Activated CD8-positive, alpha-beta T cell treated with anti-CD3 and anti-CD28 coated beads for 36 hours (primary cell): Measurements from ENCODE around the gene TMEM134. TPM values are rescaled to one million over a fixed set of nuclear protein-coding genes. Genes with fewer than 3 reads are reported as not detected.

Experiments
- ATAC-seq: fragments of 200-7000 bp; cut with Tn5 transposase; one replicate; pipeline ENCODE4 v1.10.0; 2021; ENCODE audit warnings: mild to moderate bottlenecking, moderate library complexity
- CTCF ChIA-PET: fragments of 350-600 bp; sonication (Branson Sonifier 250); formaldehyde crosslinking; loops from one replicate; lab custom pipeline; 2021; ENCODE audit warnings: antibody characterized with exemption; lab: Charles Lee
- POLR2A ChIA-PET: fragments of 350-600 bp; sonication (Branson Sonifier 250); formaldehyde crosslinking; loops from one replicate; lab custom pipeline; 2021; ENCODE audit warnings: antibody characterized with exemption; lab: Charles Lee
- DNase-seq: peaks from one replicate; pipeline ENCODE4 v3.0.0-alpha.2; 2020
- H3K27ac Mint-ChIP-seq: one replicate; pipeline ENCODE4 v1.8.0; 2021; ENCODE audit warnings: mild to moderate bottlenecking, mixed read lengths
- H3K27me3 Mint-ChIP-seq: one replicate; pipeline ENCODE4 v1.8.0; 2021; ENCODE audit warnings: mixed read lengths
- H3K36me3 Mint-ChIP-seq: one replicate; pipeline ENCODE4 v1.8.0; 2021; ENCODE audit warnings: low read depth, mixed read lengths
- H3K4me1 Mint-ChIP-seq: one replicate; pipeline ENCODE4 v1.8.0; 2021; ENCODE audit warnings: low read depth, mixed read lengths
- H3K4me3 Mint-ChIP-seq: one replicate; pipeline ENCODE4 v1.8.0; 2021; ENCODE audit warnings: mild to moderate bottlenecking, moderate library complexity, mixed read lengths
- H3K9me3 Mint-ChIP-seq: one replicate; pipeline ENCODE4 v1.8.0; 2021; ENCODE audit warnings: mixed read lengths
- CTCF ChIP-seq: fragments of 200-600 bp; IDR thresholded peaks from one replicate; pipeline ENCODE4 v1.8.0; 2022; ENCODE audit warnings: antibody characterized with exemption, mild to moderate bottlenecking
- intact Hi-C: fragments of 100-400 bp; cut with micrococcal nuclease; formaldehyde crosslinking; loops from one replicate; pipeline ENCODE4 v1.10.0; 2022
- total RNA-seq, 2 experiments: library from RNA; stranded (reverse); gene quantifications; one replicate each; pipeline ENCODE4 v1.2.3, GENCODE V29; 2021

TMEM134 gene
- total RNA-seq, 2 experiments from 2014 or later, result 56.0 to 59.2 TPM

- Mint-ChIP-seq H3K27ac (peak overlapping the region; percentile 93), H3K9me3 (no peaks in the 10 kb centered on the region), H3K36me3 (peaks cover 11% of the 10 kb centered on the region), H3K27me3 (no peaks in the 10 kb centered on the region), H3K4me1 (peaks cover 31% of the 10 kb centered on the region), H3K4me3 (peak overlapping the region; percentile 88)
- POLR2A ChIA-PET, result interaction anchor here (0.9 to 7.2 kb wide), 2 partner anchors 23 to 27 kb away, joined by 3 to 81 read pairs; partner anchors contain the start of gene AIP
- CTCF ChIA-PET, result interaction anchor here (0.7 kb wide), 1 partner anchor 136 kb away, joined by 3 read pairs; no protein-coding TSS in a partner anchor
- ATAC-seq (no peak), DNase-seq (no peak)
- no peak for TF ChIP-seq CTCF
- intact Hi-C loops, result no loop called here
Measured at GRCh38 chr11:67463680-67464410, 5.2 kb downstream of the TMEM134 start.

- no peak for DNase-seq
- no peaks in the 10 kb centered on the region for H3K9me3 Mint-ChIP-seq
- no peak for ATAC-seq
- H3K4me1 Mint-ChIP-seq, result peaks cover 28% of the 10 kb centered on the region
- H3K27me3 Mint-ChIP-seq, result no peaks in the 10 kb centered on the region
- intact Hi-C loops, result no loop called here
- ChIA-PET POLR2A (interaction anchor here (0.7 to 0.9 kb wide), 2 partner anchors 11 to 26 kb away, joined by 3 read pairs; partner anchors contain the start of gene GPR152), CTCF (interaction anchor here (0.7 kb wide), 1 partner anchor 137 kb away, joined by 3 read pairs; no protein-coding TSS in a partner anchor)
- no peak for TF ChIP-seq CTCF
- peaks cover 8% of the 10 kb centered on the region for H3K36me3 Mint-ChIP-seq
- H3K4me3 Mint-ChIP-seq, result no peak overlapping the region
- no peak overlapping the region for H3K27ac Mint-ChIP-seq
Measured at GRCh38 chr11:67463186-67463585, 5.9 kb downstream of the TMEM134 start.

DNA sequence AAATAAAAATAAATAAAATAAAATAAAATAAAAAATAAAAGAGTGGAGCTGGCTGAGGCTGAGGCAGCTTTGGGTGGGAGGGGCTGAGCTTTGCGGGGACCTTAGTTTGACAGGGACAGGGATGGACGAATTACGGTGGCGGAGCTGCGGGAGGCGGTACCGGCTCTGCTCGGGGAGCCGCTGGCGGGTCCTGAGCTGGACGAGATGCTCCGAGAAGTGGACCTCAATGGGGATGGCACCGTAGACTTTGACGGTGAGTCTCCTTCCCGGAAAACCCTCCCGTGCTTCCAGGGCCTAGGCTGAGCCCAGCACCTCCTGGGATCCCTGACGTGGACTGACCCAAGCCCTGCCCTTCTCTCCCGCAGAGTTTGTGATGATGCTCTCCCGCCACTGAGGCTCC lies 10.8 kb downstream of the TMEM134 start:
- DNase-seq (no peak), ATAC-seq (no peak)
- no peak overlapping the region for H3K27ac Mint-ChIP-seq
- no peaks in the 10 kb centered on the region for H3K36me3 Mint-ChIP-seq
- ChIA-PET CTCF (interaction anchor here (2.6 kb wide), 1 partner anchor 112 kb away, joined by 5 read pairs; no protein-coding TSS in a partner anchor), POLR2A (interaction anchor here (0.8 to 1.7 kb wide), 3 partner anchors 10 to 14 kb away, joined by 3 to 5 read pairs (median 4); no protein-coding TSS in a partner anchor)
- TF ChIP-seq CTCF, result no peak
- no peaks in the 10 kb centered on the region for H3K4me1 Mint-ChIP-seq
- no peak overlapping the region for H3K4me3 Mint-ChIP-seq
- no peaks in the 10 kb centered on the region for H3K27me3 Mint-ChIP-seq
- intact Hi-C loops, result no loop called here
- no peaks in the 10 kb centered on the region for H3K9me3 Mint-ChIP-seq

DNA sequence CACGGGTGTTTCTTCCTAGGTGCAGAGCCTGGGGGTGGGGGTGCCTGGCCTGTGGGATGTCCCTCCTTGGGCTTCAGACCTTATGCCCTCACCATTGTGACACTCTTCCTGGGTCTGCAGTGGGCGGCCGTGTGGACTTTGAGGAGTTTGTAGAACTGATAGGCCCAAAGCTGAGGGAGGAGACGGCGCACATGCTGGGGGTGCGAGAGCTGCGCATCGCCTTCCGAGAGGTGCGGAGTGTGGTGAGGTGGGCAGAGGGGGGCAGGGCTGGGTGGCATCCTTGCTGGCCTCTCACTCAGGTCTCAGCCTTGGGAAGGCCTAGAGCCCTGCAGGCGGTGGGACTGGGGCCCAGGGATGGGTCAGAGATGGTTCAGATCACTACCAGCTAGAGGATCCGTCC lies 11.6 kb downstream of the TMEM134 start:
- POLR2A ChIA-PET, result interaction anchor here (1.0 to 1.5 kb wide), 2 partner anchors 10 to 28 kb away, joined by 3 to 6 read pairs; no protein-coding TSS in a partner anchor
- Mint-ChIP-seq H3K4me1 (no peaks in the 10 kb centered on the region), H3K27ac (no peak overlapping the region), H3K9me3 (no peaks in the 10 kb centered on the region), H3K27me3 (no peaks in the 10 kb centered on the region), H3K4me3 (no peak overlapping the region), H3K36me3 (no peaks in the 10 kb centered on the region)
- CTCF ChIA-PET, result no interaction called here
- ATAC-seq (no peak), DNase-seq (no peak)
- TF ChIP-seq CTCF, result no peak
- intact Hi-C loops, result no loop called here
